Transverse colon (tissue), 3 donors: ENCODE measurements around the gene MAOA.

ENCODE experiments used
- CTCF ChIP-seq, 5 experiments: fragments of 200-600 bp in 3 of 5; fragments of 450-650 bp in 2 of 5; sonication (generic) in 3 of 5; IDR thresholded peaks; 1 replicate in 2 of 5; 2 replicates in 3 of 5; pipeline ENCODE4 v1.5.1; 2016 to 2017; ENCODE audit warnings: antibody characterized with exemption in 5 of 5, inconsistent platforms in 3 of 5, mild to moderate bottlenecking in 2 of 5, moderate library complexity in 1 of 5
- POLR2A ChIP-seq: fragments of 450-650 bp; IDR thresholded peaks from one replicate; pipeline ENCODE4 v1.6.1; 2016; ENCODE audit warnings: antibody characterized with exemption, mild to moderate bottlenecking, moderate library complexity

GRCh38 chrX:43702660-43703059 is 46.6 kb downstream of the MAOA start:
- TF ChIP-seq CTCF (IDR thresholded peaks at IDR 0.05) (no peak), POLR2A (no peak)
